Measurements from ENCODE around the gene LCORL.
"Not testable (repeated sequence)": the region's sequence is repeated elsewhere in the genome, so short reads cannot be mapped to it uniquely, and the experiment has no call there.

The LCORL gene

DNA sequence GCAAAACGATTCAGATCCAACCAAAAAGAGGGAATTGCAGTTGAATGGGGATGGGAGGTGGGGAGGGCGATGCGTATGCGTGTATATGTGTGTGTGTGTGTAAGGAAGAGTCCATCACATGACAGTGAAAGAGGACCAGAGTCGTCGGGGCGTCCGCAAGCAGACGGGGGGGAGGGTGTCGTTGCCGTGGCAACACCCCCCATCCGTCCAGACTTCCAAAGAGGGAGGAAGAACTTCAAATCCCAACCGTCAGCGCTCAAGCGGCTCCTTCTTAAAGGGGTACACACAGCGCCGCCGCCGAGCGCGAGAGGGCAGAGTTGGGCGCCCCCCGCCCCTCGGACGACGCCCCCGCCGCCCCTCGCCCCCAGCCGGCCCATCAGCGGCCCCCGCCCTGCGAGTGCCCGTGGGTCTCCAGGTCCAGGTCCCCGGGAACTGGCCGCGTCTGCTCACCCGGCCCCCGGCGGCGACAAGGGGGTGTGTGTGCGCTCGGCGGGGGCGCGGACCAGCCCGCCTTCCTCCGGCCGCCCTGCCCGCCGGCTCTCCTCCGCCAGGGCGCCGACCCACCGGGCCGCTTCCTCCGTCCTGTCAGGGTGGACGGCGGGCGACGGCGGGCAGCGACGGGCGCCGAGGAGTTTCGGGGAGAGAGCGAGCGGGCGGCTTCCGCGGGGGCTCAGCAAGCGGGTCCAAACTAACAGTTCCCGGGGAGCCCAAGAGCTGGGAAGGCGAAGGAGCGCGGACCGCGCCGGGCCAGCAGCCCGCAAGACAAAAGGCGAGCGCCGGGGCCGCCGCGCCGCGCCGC lies 685 bp downstream of the LCORL start:
- FAIRE-seq (peak; percentile 70), DNase-seq (ENCODE audit: extremely low spot score, insufficient read length, low read depth) (no peak)

DNA sequence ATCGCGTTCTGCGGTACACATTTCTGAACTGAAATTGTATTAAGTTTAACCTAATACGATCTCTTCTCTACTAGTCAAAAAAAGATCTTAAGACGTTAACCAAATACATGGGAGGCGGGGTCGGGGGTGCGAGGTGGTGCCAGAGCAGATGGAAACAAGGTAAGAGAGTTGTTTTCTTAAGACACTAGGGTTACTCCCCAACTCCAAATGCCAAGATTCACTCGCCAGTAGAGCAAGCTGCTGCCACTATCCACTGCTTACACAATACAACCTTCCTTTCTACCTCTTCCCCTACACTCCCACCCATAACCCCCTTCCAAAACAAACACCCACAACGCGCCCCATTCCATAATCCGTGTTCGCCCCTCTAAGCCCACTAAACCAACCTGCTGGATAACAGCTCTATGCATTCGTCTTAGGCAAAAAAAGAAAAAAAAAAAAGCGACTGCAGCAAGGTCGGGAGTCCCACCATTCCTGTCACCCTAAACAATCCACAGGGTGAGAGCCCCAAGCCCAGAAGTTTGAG lies 1.3 kb downstream of the LCORL start:
- DNase-seq (ENCODE audit: extremely low spot score, insufficient read length, low read depth) (no peak), FAIRE-seq (no peak)

- DNase-seq (ENCODE audit: extremely low spot score, insufficient read length, low read depth) = no peak
- no peak for FAIRE-seq
Measured at GRCh38 chr4:18014269-18014668, 7.3 kb downstream of the LCORL start.

DNA sequence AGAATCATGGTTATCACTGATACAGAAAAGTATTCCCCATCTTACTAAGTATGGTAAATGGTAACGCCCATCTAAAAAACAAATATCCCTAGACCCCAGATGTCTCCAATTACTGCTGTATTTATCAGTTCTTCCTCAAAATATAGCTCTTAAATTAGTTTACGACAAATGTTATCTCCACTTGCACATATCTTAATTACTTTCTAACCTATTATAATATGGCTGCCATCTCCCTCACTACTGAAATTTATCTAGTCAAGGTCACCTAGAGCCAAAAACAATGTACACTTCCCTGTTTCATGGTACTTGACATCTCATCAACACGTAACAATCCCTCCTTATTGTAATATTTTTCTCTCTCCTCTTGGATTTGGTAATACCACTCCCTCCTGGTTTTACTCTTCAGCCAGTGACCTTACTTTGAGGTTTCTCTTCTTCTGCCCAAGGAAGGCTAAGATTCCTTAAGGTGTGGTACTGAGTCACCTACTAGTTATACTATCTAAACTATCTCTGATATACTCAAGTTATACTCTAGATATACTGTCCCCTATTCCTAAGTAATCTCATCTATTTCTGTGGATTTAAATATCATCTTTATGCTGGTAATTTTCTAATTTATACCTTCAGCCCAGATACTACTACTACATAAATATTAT lies 8.6 kb downstream of the LCORL start:
- DNase-seq (ENCODE audit: extremely low spot score, insufficient read length, low read depth) (no peak), FAIRE-seq (no peak)

DNA sequence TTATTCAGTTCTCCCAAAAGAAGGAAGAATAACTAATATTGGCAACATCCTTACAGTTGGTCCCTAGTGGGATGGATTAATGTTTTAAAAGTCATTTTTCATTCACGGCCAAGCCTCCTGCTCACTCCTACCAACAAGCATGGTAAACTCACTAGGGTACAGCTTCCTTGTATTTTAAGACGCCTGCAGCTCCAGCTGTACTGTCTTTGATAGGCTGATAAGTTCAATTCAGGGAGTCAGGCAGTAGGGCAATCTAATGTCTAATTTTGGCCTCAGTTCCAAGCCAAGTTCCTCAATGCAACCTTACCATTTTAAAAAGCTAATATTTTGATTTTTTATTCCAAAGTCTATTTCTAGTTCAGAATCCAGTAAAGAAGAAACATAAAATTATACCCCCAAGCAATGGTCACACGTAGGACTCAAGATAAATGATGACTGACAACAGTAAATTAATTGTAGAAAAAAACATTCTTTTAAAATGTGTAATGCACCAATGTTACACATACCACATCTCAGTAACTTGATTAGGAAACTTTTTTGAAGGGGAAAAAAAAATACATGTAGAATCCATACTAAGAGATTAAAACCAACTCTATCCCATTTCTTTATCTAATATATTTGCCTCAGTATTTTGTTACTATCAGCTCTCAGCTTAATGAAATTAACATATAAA lies 9.3 kb downstream of the LCORL start:
- no peak for FAIRE-seq
- no peak for DNase-seq (ENCODE audit: extremely low spot score, insufficient read length, low read depth)

- DNase-seq (ENCODE audit: extremely low spot score, insufficient read length, low read depth) (no peak), FAIRE-seq (no peak)
Measured at GRCh38 chr4:18007625-18008024, 13.9 kb downstream of the LCORL start.

DNA sequence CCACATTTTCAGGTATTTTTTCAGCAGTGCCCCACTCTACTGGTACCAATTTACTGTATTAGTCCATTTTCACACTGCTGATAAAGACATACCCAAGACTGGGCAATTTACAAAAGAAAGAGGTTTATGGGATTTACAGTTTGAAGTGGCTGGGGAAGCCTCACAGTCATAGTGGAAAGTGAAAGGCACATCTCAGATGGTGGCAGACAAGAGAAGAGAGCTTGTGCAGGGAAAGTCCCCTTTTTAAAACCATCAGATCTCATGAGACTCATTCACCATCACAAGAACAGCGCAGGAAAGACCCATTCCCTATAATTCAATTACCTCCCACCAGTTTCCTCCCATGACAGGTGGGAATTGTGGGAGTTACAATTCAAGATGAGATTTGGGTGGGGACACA lies 15.1 kb downstream of the LCORL start:
- DNase-seq (ENCODE audit: extremely low spot score, insufficient read length, low read depth); FAIRE-seq: not testable (repeated sequence)

DNA sequence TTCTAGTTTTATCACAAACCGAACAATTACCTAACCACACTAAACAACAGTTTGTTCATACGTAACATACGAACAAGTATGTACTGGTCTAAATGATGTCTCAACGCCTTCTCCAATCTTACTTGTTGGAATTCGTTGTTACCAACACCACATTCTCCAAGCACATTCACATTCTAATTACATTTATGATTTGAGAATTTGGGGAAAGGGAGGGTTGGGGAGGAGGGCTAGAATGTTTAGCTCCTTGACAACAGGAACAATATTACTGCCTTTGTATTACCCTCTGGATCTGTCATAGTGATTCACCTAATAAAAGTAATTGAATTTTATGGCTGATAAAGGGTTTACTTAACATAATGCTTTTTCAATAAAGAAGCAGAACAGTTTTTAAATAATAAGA lies 24.4 kb downstream of the LCORL start:
- no peak for DNase-seq (ENCODE audit: extremely low spot score, insufficient read length, low read depth)
- no peak for FAIRE-seq

DNA sequence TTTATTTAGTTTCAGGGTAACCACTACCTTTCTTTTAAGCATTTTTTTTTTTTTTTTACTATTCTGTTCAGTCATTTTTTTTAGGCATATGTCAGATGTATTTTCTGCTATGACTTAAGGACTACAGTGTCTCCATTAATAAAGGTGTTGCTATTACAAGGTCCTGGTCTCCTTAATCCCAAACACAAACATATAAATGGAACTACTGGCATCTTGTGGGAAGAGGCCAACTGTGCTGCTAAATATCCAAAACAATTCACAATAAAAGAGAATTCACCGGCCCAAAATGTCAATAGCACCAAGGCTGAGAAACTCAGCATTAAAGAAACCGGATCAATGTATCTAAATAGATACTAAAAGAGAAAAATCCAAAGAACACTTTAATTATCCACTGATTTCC lies 26.4 kb downstream of the LCORL start:
- no peak for DNase-seq (ENCODE audit: extremely low spot score, insufficient read length, low read depth)
- no peak for FAIRE-seq

- FAIRE-seq = no peak
- DNase-seq (ENCODE audit: extremely low spot score, insufficient read length, low read depth) = no peak
Measured at GRCh38 chr4:17985832-17986231, 35.7 kb downstream of the LCORL start.

DNA sequence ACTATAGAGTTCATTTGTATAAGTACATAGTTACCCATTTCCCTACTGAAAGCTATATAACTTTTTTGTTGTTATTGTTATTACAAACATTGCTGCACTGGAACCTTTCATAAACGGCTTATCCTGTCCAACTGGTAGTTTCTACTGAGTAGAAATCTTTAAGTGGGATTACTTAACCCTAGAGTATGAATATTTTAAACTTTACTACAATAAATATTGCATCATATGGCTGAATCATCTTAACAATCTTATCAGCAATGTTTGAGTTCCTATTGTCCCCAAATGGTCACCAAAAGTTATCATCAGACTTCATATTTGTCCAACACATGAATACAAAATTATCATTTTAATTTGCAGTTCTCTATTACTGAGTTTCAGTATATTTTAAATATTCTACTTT lies 40.5 kb downstream of the LCORL start:
- FAIRE-seq (no peak), DNase-seq (ENCODE audit: extremely low spot score, insufficient read length, low read depth) (no peak)

GRCh38 chr4:17968721-17969120 lies 52.8 kb downstream of the LCORL start:
- FAIRE-seq (no peak), DNase-seq (ENCODE audit: extremely low spot score, insufficient read length, low read depth) (no peak)

DNA sequence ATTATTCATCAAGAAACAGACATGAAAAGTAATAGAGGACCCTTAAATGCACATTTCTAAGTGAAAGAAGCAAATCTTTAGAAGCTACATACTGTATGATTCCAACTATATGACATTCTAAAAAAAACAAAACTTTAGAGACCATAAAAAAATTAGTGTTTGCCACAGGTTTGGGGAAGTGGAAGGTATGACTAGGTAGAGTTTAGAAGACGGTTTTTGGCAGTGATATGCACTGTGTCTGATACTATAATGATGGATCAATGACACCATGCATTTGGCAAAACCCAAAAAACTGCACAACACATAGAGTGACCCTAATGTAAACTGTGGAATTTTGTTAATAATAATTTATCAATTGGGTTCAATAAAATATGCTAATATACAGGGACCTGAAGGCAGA lies 54.5 kb downstream of the LCORL start:
- DNase-seq (ENCODE audit: extremely low spot score, insufficient read length, low read depth) = no peak
- no peak for FAIRE-seq

GRCh38 chr4:17966312-17966711 lies 55.2 kb downstream of the LCORL start:
- peak; percentile 47 for FAIRE-seq

DNA sequence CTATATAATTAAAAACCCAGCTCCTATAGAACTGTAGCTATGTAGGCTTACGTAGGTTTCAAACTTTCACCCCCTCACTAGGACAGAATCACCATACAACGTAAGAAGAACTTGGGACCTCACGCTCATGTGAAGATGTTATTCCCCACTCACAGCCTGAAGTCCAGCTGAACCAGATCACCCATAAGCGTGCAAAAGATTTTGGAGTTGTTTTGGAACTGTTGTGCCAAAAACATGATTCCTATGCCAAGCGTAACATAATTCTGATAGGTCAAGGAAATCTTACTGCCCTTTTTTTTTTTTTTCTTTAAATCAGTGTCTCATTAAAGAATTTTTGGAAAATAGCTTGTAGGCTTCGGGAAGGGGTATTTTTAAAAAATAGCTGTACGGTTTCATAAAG lies 57.0 kb downstream of the LCORL start:
- no peak for FAIRE-seq
- no peak for DNase-seq (ENCODE audit: extremely low spot score, insufficient read length, low read depth)

More at GRCh38 chr4:17966312-17966711, 55.2 kb downstream of the LCORL start:
- no peak for DNase-seq (ENCODE audit: extremely low spot score, insufficient read length, low read depth)

- no peak for FAIRE-seq
- no peak for DNase-seq (ENCODE audit: extremely low spot score, insufficient read length, low read depth)
Measured at GRCh38 chr4:17962171-17962570, 59.4 kb downstream of the LCORL start.

GRCh38 chr4:17961249-17961648 lies 60.3 kb downstream of the LCORL start:
- DNase-seq (ENCODE audit: extremely low spot score, insufficient read length, low read depth) = no peak
- FAIRE-seq = no peak

GRCh38 chr4:17958181-17958580 lies 63.4 kb downstream of the LCORL start:
- no peak for DNase-seq (ENCODE audit: extremely low spot score, insufficient read length, low read depth)
- peak; percentile 36 for FAIRE-seq

DNA sequence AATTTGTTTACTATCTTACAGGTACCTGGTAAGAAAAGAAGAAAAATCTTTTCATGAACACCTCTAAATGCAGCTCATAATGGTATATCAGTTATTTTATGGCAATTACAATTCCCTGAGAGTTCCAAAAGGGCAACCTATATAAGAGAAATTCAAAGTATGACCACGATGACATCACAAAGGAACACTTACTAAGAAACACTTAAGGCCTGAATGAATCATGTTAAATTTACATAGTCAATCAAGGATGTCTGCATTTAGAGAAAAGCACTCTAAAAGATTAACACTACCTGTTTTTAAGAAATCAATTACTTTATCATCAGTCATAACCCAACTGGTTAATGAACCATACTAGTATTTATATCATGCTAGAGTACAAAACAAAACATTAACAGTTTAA lies 63.9 kb downstream of the LCORL start:
- FAIRE-seq = no peak

GRCh38 chr4:17956245-17956644 lies 65.3 kb downstream of the LCORL start:
- no peak for FAIRE-seq
- DNase-seq (ENCODE audit: extremely low spot score, insufficient read length, low read depth) = no peak

More for the DNA sequence above, 63.9 kb downstream of the LCORL start:
- DNase-seq (ENCODE audit: extremely low spot score, insufficient read length, low read depth) = no peak

DNA sequence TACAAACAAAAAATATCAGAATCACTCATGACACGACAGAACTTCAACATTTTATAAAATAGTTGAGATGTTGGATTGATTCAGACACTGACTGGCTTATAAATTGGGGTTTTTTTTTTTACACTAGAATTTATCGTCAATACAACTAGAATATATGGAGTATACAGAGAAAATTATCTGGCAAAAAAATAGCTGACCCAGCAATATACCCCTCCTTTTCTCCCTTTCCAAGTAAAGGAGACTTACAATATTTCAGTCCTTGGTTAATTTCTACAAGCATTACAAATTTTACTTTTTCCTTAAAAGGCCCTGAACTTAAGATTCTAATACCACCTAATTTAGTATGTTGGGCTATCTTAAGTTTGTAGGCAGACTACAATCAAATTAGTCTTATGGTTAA lies 76.3 kb downstream of the LCORL start:
- no peak for FAIRE-seq

More for the DNA sequence above, 76.3 kb downstream of the LCORL start:
- DNase-seq (ENCODE audit: extremely low spot score, insufficient read length, low read depth) = no peak
